ENCODE measurements around the gene GOSR2.

DNA sequence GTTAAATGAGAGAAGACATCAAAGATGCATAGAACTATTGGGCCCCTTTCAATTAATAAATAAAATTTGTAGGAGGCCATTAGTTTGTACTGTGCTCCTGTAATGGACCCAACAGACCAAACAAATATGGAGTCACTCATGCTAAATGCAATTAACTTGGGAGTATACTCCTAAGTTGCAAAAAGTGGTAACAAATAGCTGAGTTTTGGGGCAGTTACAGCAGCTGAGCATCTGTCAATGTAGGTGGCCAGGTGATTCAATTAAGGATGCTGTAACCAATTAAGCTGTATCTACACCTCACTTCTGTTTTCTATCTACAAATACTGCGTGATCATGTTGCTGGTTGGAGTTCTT is 36.7 kb upstream of the GOSR2 start:
- TF ChIP-seq, protein P1, sequence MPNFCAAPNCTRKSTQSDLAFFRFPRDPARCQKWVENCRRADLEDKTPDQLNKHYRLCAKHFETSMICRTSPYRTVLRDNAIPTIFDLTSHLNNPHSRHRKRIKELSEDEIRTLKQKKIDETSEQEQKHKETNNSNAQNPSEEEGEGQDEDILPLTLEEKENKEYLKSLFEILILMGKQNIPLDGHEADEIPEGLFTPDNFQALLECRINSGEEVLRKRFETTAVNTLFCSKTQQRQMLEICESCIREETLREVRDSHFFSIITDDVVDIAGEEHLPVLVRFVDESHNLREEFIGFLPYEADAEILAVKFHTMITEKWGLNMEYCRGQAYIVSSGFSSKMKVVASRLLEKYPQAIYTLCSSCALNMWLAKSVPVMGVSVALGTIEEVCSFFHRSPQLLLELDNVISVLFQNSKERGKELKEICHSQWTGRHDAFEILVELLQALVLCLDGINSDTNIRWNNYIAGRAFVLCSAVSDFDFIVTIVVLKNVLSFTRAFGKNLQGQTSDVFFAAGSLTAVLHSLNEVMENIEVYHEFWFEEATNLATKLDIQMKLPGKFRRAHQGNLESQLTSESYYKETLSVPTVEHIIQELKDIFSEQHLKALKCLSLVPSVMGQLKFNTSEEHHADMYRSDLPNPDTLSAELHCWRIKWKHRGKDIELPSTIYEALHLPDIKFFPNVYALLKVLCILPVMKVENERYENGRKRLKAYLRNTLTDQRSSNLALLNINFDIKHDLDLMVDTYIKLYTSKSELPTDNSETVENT (CRISPR knock-in tag; IDR thresholded peaks at IDR 0.05) = no peak
- TF ChIP-seq, protein P2, sequence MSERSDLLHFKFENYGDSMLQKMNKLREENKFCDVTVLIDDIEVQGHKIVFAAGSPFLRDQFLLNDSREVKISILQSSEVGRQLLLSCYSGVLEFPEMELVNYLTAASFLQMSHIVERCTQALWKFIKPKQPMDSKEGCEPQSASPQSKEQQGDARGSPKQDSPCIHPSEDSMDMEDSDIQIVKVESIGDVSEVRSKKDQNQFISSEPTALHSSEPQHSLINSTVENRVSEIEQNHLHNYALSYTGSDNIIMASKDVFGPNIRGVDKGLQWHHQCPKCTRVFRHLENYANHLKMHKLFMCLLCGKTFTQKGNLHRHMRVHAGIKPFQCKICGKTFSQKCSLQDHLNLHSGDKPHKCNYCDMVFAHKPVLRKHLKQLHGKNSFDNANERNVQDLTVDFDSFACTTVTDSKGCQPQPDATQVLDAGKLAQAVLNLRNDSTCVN (CRISPR knock-in tag; IDR thresholded peaks at IDR 0.05) = no peak
- TF ChIP-seq, protein P3, sequence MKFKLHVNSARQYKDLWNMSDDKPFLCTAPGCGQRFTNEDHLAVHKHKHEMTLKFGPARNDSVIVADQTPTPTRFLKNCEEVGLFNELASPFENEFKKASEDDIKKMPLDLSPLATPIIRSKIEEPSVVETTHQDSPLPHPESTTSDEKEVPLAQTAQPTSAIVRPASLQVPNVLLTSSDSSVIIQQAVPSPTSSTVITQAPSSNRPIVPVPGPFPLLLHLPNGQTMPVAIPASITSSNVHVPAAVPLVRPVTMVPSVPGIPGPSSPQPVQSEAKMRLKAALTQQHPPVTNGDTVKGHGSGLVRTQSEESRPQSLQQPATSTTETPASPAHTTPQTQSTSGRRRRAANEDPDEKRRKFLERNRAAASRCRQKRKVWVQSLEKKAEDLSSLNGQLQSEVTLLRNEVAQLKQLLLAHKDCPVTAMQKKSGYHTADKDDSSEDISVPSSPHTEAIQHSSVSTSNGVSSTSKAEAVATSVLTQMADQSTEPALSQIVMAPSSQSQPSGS (CRISPR knock-in tag; IDR thresholded peaks at IDR 0.05) = no peak
- TF ChIP-seq ZFPM2 (CRISPR knock-in tag; IDR thresholded peaks at IDR 0.05) = no peak
